HepG2 (cell line): ENCODE measurements around the gene EGR1. TPM values are rescaled to one million over a fixed set of nuclear protein-coding genes. Genes with fewer than 3 reads are reported as not detected.
A peak's percentile ranks its signal among the peaks of the same experiment; 100 is the strongest.

Experiments
- ATAC-seq: fragments of 200-7000 bp; cut with Tn5 transposase; 3 replicates; pipeline ENCODE4 v1.9.1; 2020; ENCODE audit warnings: mild to moderate bottlenecking, moderate library complexity
- BruUV-seq: library from RNA; stranded (reverse); fragments of 400-500 nt; replicated peaks from 2 replicates; lab custom pipeline; 2021; lab: Mats Ljungman, UMichigan
- CTCF ChIA-PET: fragments of 300-600 bp; formaldehyde crosslinking; extraction: SDS; loops from one replicate; lab custom pipeline; 2021; ENCODE audit warnings: low total read pairs, inconsistent platforms, low intra/inter-chr PET ratio; lab: Yijun Ruan, JAX
- POLR2A ChIA-PET: fragments of 350-600 bp; sonication (Branson Sonifier 250); formaldehyde crosslinking; loops from one replicate; lab custom pipeline; 2020; ENCODE audit warnings: antibody characterized with exemption, inconsistent platforms; lab: Yijun Ruan, JAX
- DNase-seq: peaks from one replicate; pipeline ENCODE4 v3.0.0-alpha.2; 2015; ENCODE audit warnings: low spot score
- FAIRE-seq: peaks from 3 replicates; lab custom pipeline; 2011; peaks lifted over from hg19 to GRCh38; lab: Jason Lieb, UNC
- H2AFZ ChIP-seq: one replicate; pipeline ENCODE4 v1.6.1; 2011; ENCODE audit warnings: low read length, inconsistent platforms
- H3K27ac ChIP-seq: fragments of 300-600 bp; 3 replicates; pipeline ENCODE4 v1.8.0; 2011; ENCODE audit warnings: mixed run types, mild to moderate bottlenecking, mixed read lengths, low read length, inconsistent platforms; ENCODE audit not compliant: insufficient read depth; ENCODE audit errors: extremely low read length
- H3K27me3 ChIP-seq, 2 experiments: fragments of 200-600 bp in 1 of 2; 2 replicates in 1 of 2; 3 replicates in 1 of 2; pipeline versions ENCODE4 v1.6.0 to v1.8.0; 2011; ENCODE audit warnings: low read length in 2 of 2, mild to moderate bottlenecking in 2 of 2, moderate library complexity in 2 of 2, inconsistent platforms in 1 of 2; ENCODE audit not compliant: insufficient read depth in 2 of 2, control insufficient read depth in 1 of 2
- H3K36me3 ChIP-seq, 2 experiments: fragments of 200-600 bp in 1 of 2; replicated peaks in 1 of 2; 2 replicates in 1 of 2; 3 replicates in 1 of 2; pipeline versions ENCODE4 v1.5.1 to v1.8.0; 2011; ENCODE audit warnings: low read length in 2 of 2, inconsistent platforms in 1 of 2; ENCODE audit not compliant: insufficient read depth in 2 of 2, control insufficient read depth in 1 of 2
- H3K4me1 ChIP-seq: 2 replicates; pipeline ENCODE4 v1.5.1; 2012; ENCODE audit warnings: low read length, inconsistent platforms; ENCODE audit not compliant: insufficient read depth
- H3K4me2 ChIP-seq: 2 replicates; pipeline ENCODE4 v1.6.0; 2011; ENCODE audit warnings: low read depth, low read length, inconsistent platforms
- H3K4me3 ChIP-seq, 3 experiments: fragments of 200-600 bp in 1 of 3; sonication (generic), shearing (Covaris generic) in 1 of 3; replicated peaks in 1 of 3; 2 replicates each; pipeline ENCODE4 v1.5.1; 2011 to 2016; ENCODE audit warnings: low read length in 3 of 3, inconsistent platforms in 2 of 3, low read depth in 2 of 3, mild to moderate bottlenecking in 2 of 3, control low read depth in 1 of 3, mixed read lengths in 1 of 3; ENCODE audit not compliant: insufficient read depth in 1 of 3
- H3K79me2 ChIP-seq: one replicate; pipeline ENCODE4 v1.6.1; 2011; ENCODE audit warnings: low read length, inconsistent platforms; ENCODE audit not compliant: insufficient read depth
- H3K9ac ChIP-seq: 2 replicates; pipeline ENCODE4 v1.6.0; 2011; ENCODE audit warnings: mild to moderate bottlenecking, low read depth, low read length, inconsistent platforms; ENCODE audit not compliant: insufficient read depth
- H3K9me3 ChIP-seq: 2 replicates; pipeline ENCODE4 v1.5.1; 2012; ENCODE audit warnings: mild to moderate bottlenecking, low read length
- H4K20me1 ChIP-seq: 2 replicates; pipeline ENCODE4 v1.6.0; 2011; ENCODE audit warnings: inconsistent platforms, mild to moderate bottlenecking, low read length, moderate library complexity; ENCODE audit not compliant: insufficient read depth
- NPAS2 ChIP-seq: sonication (generic); formaldehyde crosslinking; IDR thresholded peaks from 2 replicates; pipeline ENCODE4 v1.8.0; 2022; ENCODE audit warnings: mild to moderate bottlenecking, missing genetic modification reagents, borderline replicate concordance
- NR1H2 ChIP-seq: sonication (generic); formaldehyde crosslinking; IDR thresholded peaks from 2 replicates; pipeline ENCODE4 v1.8.1; 2022; ENCODE audit warnings: low read depth, missing genetic modification reagents, borderline replicate concordance
- SOX13 ChIP-seq, 3 experiments: fragments of 450-650 bp in 1 of 3; sonication (generic) in 1 of 3; formaldehyde crosslinking in 1 of 3; IDR thresholded peaks in 2 of 3; conservative IDR thresholded peaks in 1 of 3; 2 replicates each; pipeline versions ENCODE4 v1.5.0 to v1.6.1; 2016 to 2020; ENCODE audit warnings: antibody characterized with exemption in 1 of 3, mild to moderate bottlenecking in 1 of 3, missing compliant biosample characterization in 1 of 3, missing genetic modification reagents in 1 of 3, moderate library complexity in 1 of 3
- STAT6 ChIP-seq: sonication (generic); formaldehyde crosslinking; IDR thresholded peaks from 2 replicates; pipeline ENCODE4 v1.4.0; 2020; ENCODE audit warnings: missing genetic modification reagents, mild to moderate bottlenecking, borderline replicate concordance
- THAP7 ChIP-seq: sonication (generic); formaldehyde crosslinking; IDR thresholded peaks from 2 replicates; pipeline ENCODE4 v1.8.1; 2023; ENCODE audit warnings: mild to moderate bottlenecking, missing genetic modification reagents
- ZNF263 ChIP-seq: sonication (generic); formaldehyde crosslinking; IDR thresholded peaks from 2 replicates; pipeline ENCODE4 v1.4.0; 2020; ENCODE audit warnings: missing genetic modification reagents
- ZNF276 ChIP-seq: sonication (generic); formaldehyde crosslinking; IDR thresholded peaks from 2 replicates; pipeline ENCODE4 v1.4.0; 2020; ENCODE audit warnings: mild to moderate bottlenecking, low read depth, missing genetic modification reagents
- ZSCAN9 ChIP-seq: IDR thresholded peaks from 2 replicates; pipeline ENCODE4 v1.6.1; 2016; ENCODE audit warnings: borderline replicate concordance
- WGBS: methylation state at CpG from one replicate; pipeline ENCODE4 v1.1.6; 2017; ENCODE audit warnings: low lambda C conversion rate; 5-methylcytosine and 5-hydroxymethylcytosine counted together
- in situ Hi-C: cut with HindIII; loops from 2 replicates; pipeline ENCODE4 v1.10.0; 2017; ENCODE audit warnings: low pct_unique_long_range_greater_than_20kb; ENCODE audit not compliant: extremely low pct_ligation_motif_present
- intact Hi-C: fragments of 100-400 bp; cut with micrococcal nuclease; formaldehyde crosslinking; loops from one replicate; pipeline ENCODE4 v1.10.0; 2022; ENCODE audit not compliant: unreplicated experiment
- polyA plus RNA-seq, 8 experiments: library from polyadenylated mRNA; depleted of rRNA in 3 of 8; stranded (reverse) in 7 of 8; unstranded in 1 of 8; fragments of >200 nt; fragmentation: Illumina TruSeq in 4 of 8; extraction: Trizol in 4 of 8; gene quantifications; 2 replicates each; pipeline versions ENCODE4 v1.2.1 to v1.2.3, GENCODE V29; 2011 to 2016; ENCODE audit warnings: low read depth in 4 of 8, missing spikeins in 1 of 8, mixed read lengths in 1 of 8; ENCODE audit not compliant: insufficient read depth in 1 of 8
- total RNA-seq, 5 experiments: library from RNA; depleted of rRNA; stranded (reverse); fragments of >200 nt; fragmentation: Illumina TruSeq; extraction: Trizol; gene quantifications; 2 replicates each; pipeline ENCODE4 v1.2.3, GENCODE V29; 2016; ENCODE audit warnings: low read depth in 1 of 5

The EGR1 gene
- total and polyA plus RNA-seq, 2 of the 13 experiments (the other 11 are each of a cell fraction or from before 2014, with no cell fraction given): 4.1 to 4.5 TPM

GRCh38 chr5:138445547-138446271, 19.6 kb upstream of the EGR1 start:
- peak; percentile 14 for ATAC-seq
- Histone ChIP-seq H3K4me2 (peak overlapping the region; percentile 65), H3K79me2 (no peaks in the 10 kb centered on the region), H3K9ac (no peak overlapping the region), H2AFZ (no peak overlapping the region), H4K20me1 (no peaks in the 10 kb centered on the region), H3K4me1 (peaks cover 58% of the 10 kb centered on the region)
- POLR2A ChIA-PET: interaction anchor here (0.7 to 2.4 kb wide), 4 partner anchors 18 to 97 kb away, joined by 3 to 9 read pairs (median 4); partner anchors contain the start of genes EGR1 and ETF1
- peak; percentile 77 for TF ChIP-seq ZNF263
- no peak for TF ChIP-seq THAP7
- TF ChIP-seq, all 625 proteins: peak for 1
- WGBS: 8% methylated on average over 8 of the region's 18 CpGs
- no peaks in the 10 kb centered on the region for H3K9me3 ChIP-seq
- no peak overlapping the region for H3K27ac ChIP-seq
- intact Hi-C loops: no loop called here
- H3K4me3 ChIP-seq: peak overlapping the region in 1 of 3 experiments; percentile 51; a peak in 2 of 6 replicates
- in situ Hi-C loops: loop anchor here (10.0 kb wide), 1 partner anchor 59 kb away; no protein-coding TSS in a partner anchor
- BruUV-seq: no TSS peak
- CTCF ChIA-PET: no interaction called here
- no peak for FAIRE-seq
- no peaks in the 10 kb centered on the region for H3K36me3 ChIP-seq
- DNase-seq: no peak
- peaks cover 0 to 11% of the 10 kb centered on the region in 2 experiments; a peak in 3 of 5 replicates for H3K27me3 ChIP-seq

- Histone ChIP-seq H3K27me3 (peaks cover 0 to 17% of the 10 kb centered on the region in 2 experiments; a peak in 3 of 5 replicates), H3K9ac (no peak overlapping the region)
- intact Hi-C loops: no loop called here
Measured at GRCh38 chr5:138448070-138448469, 17.2 kb upstream of the EGR1 start.

More at GRCh38 chr5:138448070-138448469, 17.2 kb upstream of the EGR1 start:
- DNase-seq (no peak), FAIRE-seq (no peak), ATAC-seq (no peak)
- Histone ChIP-seq H3K4me1 (peaks cover 51% of the 10 kb centered on the region), H2AFZ (no peak overlapping the region), H3K4me2 (no peak overlapping the region), H3K79me2 (no peaks in the 10 kb centered on the region), H3K36me3 (no peaks in the 10 kb centered on the region), H3K9me3 (no peaks in the 10 kb centered on the region), H3K27ac (no peak overlapping the region), H4K20me1 (no peaks in the 10 kb centered on the region), H3K4me3 (no peak overlapping the region)
- WGBS: 43% methylated on average over 6 of the region's 6 CpGs
- ChIA-PET CTCF (no interaction called here), POLR2A (interaction anchor here (0.8 kb wide), 1 partner anchor 95 kb away, joined by 3 read pairs; the partner anchor contains the start of gene ETF1)
- TF ChIP-seq NPAS2 (CRISPR knock-in tag) (no peak), SOX13 (IDR thresholded peaks at IDR 0.05) (no peak), SOX13 (CRISPR knock-in tag; conservative IDR thresholded peaks at IDR 0.05 in 1 of 2, IDR thresholded peaks at IDR 0.05 in 1 of 2) (no peak), ZNF276 (CRISPR knock-in tag) (no peak), ZSCAN9 (CRISPR knock-in tag) (no peak), STAT6 (no peak), NR1H2 (no peak)
- in situ Hi-C loops: loop anchor here (10.0 kb wide), 1 partner anchor 57 kb away; no protein-coding TSS in a partner anchor
- no TSS peak for BruUV-seq
